Fibroblast of lung (primary cell): ENCODE results near the gene STBD1. TPM values are rescaled to one million over a fixed set of nuclear protein-coding genes. Genes with fewer than 3 reads are reported as not detected.

Source experiments
- DNase-seq, 2 donors: peaks; one replicate each; pipeline versions ENCODE4 v3.0.0 to v3.0.0-alpha.2; 2010; ENCODE audit warnings: low read depth in 2 of 2
- H2AFZ ChIP-seq: 2 replicates; pipeline ENCODE4 v1.5.1; 2012; ENCODE audit warnings: low read length, control low read depth, inconsistent platforms
- H3K27ac ChIP-seq: 2 replicates; pipeline ENCODE4 v1.5.1; 2011; ENCODE audit warnings: low read length, control low read depth; ENCODE audit not compliant: insufficient read depth
- H3K27me3 ChIP-seq: 2 replicates; pipeline ENCODE4 v1.5.1; 2011; ENCODE audit warnings: mild to moderate bottlenecking, low read length; ENCODE audit not compliant: control insufficient read depth, insufficient read depth
- H3K36me3 ChIP-seq: 2 replicates; pipeline ENCODE4 v1.5.1; 2011; ENCODE audit warnings: low read length; ENCODE audit not compliant: control insufficient read depth, insufficient read depth
- H3K4me1 ChIP-seq: 2 replicates; pipeline ENCODE4 v1.5.1; 2011; ENCODE audit warnings: low read length; ENCODE audit not compliant: control insufficient read depth, insufficient read depth; ENCODE audit errors: extremely low read depth
- H3K4me2 ChIP-seq: 2 replicates; pipeline ENCODE4 v1.5.1; 2011; ENCODE audit warnings: low read length, control low read depth; ENCODE audit not compliant: insufficient read depth; ENCODE audit errors: extremely low read depth
- H3K4me3 ChIP-seq, 4 experiments: fragments of 200-600 bp in 1 of 4; sonication (generic) in 1 of 4; replicated peaks in 1 of 4; 2 replicates each; pipeline ENCODE4 v1.5.1; 2011 to 2016; ENCODE audit warnings: low read length in 4 of 4, low read depth in 3 of 4, mild to moderate bottlenecking in 3 of 4, control low read depth in 2 of 4, inconsistent platforms in 1 of 4, mixed read lengths in 1 of 4; ENCODE audit not compliant: insufficient read depth in 1 of 4; ENCODE audit errors: control extremely low read depth in 1 of 4
- H3K79me2 ChIP-seq: 2 replicates; pipeline ENCODE4 v1.5.1; 2012; ENCODE audit warnings: mild to moderate bottlenecking, low read length, inconsistent platforms; ENCODE audit not compliant: control insufficient read depth, insufficient read depth
- H3K9ac ChIP-seq: 2 replicates; pipeline ENCODE4 v1.5.1; 2011; ENCODE audit warnings: mild to moderate bottlenecking, low read length, control low read depth; ENCODE audit not compliant: insufficient read depth
- H3K9me3 ChIP-seq: 2 replicates; pipeline ENCODE4 v1.5.1; 2012; ENCODE audit warnings: low read depth, low read length; ENCODE audit not compliant: control insufficient read depth, insufficient read depth
- H4K20me1 ChIP-seq: 2 replicates; pipeline ENCODE4 v1.5.1; 2011; ENCODE audit warnings: low read length; ENCODE audit not compliant: control insufficient read depth, insufficient read depth; ENCODE audit errors: extremely low read depth
- CTCF ChIP-seq, 2 donors: IDR thresholded peaks in 1 of 2; conservative IDR thresholded peaks in 1 of 2; 1 replicate in 1 of 2; 2 replicates in 1 of 2; pipeline ENCODE4 v1.5.1; 2011 to 2012; ENCODE audit warnings: low read length in 2 of 2, control low read depth in 1 of 2, inconsistent platforms in 1 of 2, low read depth in 1 of 2, mild to moderate bottlenecking in 1 of 2
- EZH2 ChIP-seq: IDR thresholded peaks from 2 replicates; pipeline ENCODE4 v1.5.1; 2012; ENCODE audit warnings: low read length, control low read depth, mild to moderate bottlenecking; ENCODE audit errors: missing control alignments
- polyA plus RNA-seq, 2 donors: library from polyadenylated mRNA; depleted of rRNA in 1 of 2; stranded (reverse) in 1 of 2; unstranded in 1 of 2; fragments of >200 nt; gene quantifications; 2 replicates each; pipeline ENCODE4 v1.2.1, GENCODE V29; 2011 to 2012; ENCODE audit warnings: missing spikeins in 1 of 2
- total RNA-seq: library from RNA; depleted of rRNA; stranded (reverse); fragments of >200 nt; gene quantifications from 2 replicates; pipeline ENCODE4 v1.2.1, GENCODE V29; 2014

The STBD1 gene
- total and polyA plus RNA-seq, 2 donors (not counting 1 experiment from before 2014, with no cell fraction given): 3.1 to 17.5 TPM

- Histone ChIP-seq H3K27me3 (peaks cover 3% of the 10 kb centered on the region), H4K20me1 (no peaks in the 10 kb centered on the region), H3K4me2 (no peak overlapping the region), H3K4me1 (no peaks in the 10 kb centered on the region), H2AFZ (no peak overlapping the region), H3K9ac (no peak overlapping the region), H3K79me2 (no peaks in the 10 kb centered on the region), H3K36me3 (no peaks in the 10 kb centered on the region), H3K9me3 (no peaks in the 10 kb centered on the region), H3K4me3 (no peak overlapping the region), H3K27ac (no peak overlapping the region)
- TF ChIP-seq CTCF (conservative IDR thresholded peaks at IDR 0.05 in 1 of 2, IDR thresholded peaks at IDR 0.05 in 1 of 2; ENCODE audit: low read depth in 1 of 2, low read length in 2 of 2): no peak
- TF ChIP-seq EZH2: no peak
- peak; percentile 77 to 88 for DNase-seq
Observed at GRCh38 chr4:76341063-76341462, 34.5 kb downstream of the STBD1 start.

GRCh38 chr4:76342191-76342590, 35.7 kb downstream of the STBD1 start:
- Histone ChIP-seq H3K27me3 (peaks cover 3% of the 10 kb centered on the region), H3K4me1 (no peaks in the 10 kb centered on the region), H3K9me3 (no peaks in the 10 kb centered on the region), H3K79me2 (no peaks in the 10 kb centered on the region), H4K20me1 (no peaks in the 10 kb centered on the region), H3K9ac (no peak overlapping the region), H3K4me2 (no peak overlapping the region), H3K36me3 (no peaks in the 10 kb centered on the region), H3K27ac (no peak overlapping the region), H3K4me3 (no peak overlapping the region), H2AFZ (no peak overlapping the region)
- DNase-seq: peak in 1 of 2 donors; percentile 71
- no peak for TF ChIP-seq CTCF (conservative IDR thresholded peaks at IDR 0.05 in 1 of 2, IDR thresholded peaks at IDR 0.05 in 1 of 2; ENCODE audit: low read depth in 1 of 2, low read length in 2 of 2)
- no peak for TF ChIP-seq EZH2

- H2AFZ ChIP-seq: no peak overlapping the region
- H3K9me3 ChIP-seq: no peaks in the 10 kb centered on the region
- DNase-seq: no peak
- H3K9ac ChIP-seq: no peak overlapping the region
- H3K4me1 ChIP-seq: no peaks in the 10 kb centered on the region
- H4K20me1 ChIP-seq: no peaks in the 10 kb centered on the region
- no peak overlapping the region for H3K4me3 ChIP-seq
- H3K79me2 ChIP-seq: no peaks in the 10 kb centered on the region
- peaks cover 3% of the 10 kb centered on the region for H3K27me3 ChIP-seq
- H3K27ac ChIP-seq: no peak overlapping the region
- TF ChIP-seq EZH2: no peak
- TF ChIP-seq CTCF (conservative IDR thresholded peaks at IDR 0.05 in 1 of 2, IDR thresholded peaks at IDR 0.05 in 1 of 2; ENCODE audit: low read depth in 1 of 2, low read length in 2 of 2): no peak
- H3K36me3 ChIP-seq: no peaks in the 10 kb centered on the region
- H3K4me2 ChIP-seq: no peak overlapping the region
Observed at GRCh38 chr4:76342803-76343202, 36.3 kb downstream of the STBD1 start.
